HepG2 (cell line): ENCODE results near the gene TNFRSF6B. TPM values are rescaled to one million over a fixed set of nuclear protein-coding genes. Genes with fewer than 3 reads are reported as not detected.
A peak's percentile ranks its signal among the peaks of the same experiment; 100 is the strongest.

Source experiments
- BRCA1 ChIP-seq: sonication (generic); formaldehyde crosslinking; IDR thresholded peaks from 2 replicates; pipeline ENCODE4 v1.4.0; 2020; ENCODE audit warnings: missing genetic modification reagents
- FOXK1 ChIP-seq: sonication (generic); formaldehyde crosslinking; IDR thresholded peaks from 2 replicates; pipeline ENCODE4 v1.4.0; 2020; ENCODE audit warnings: low read depth, missing genetic modification reagents, borderline replicate concordance
- HDAC6 ChIP-seq: fragments of 200-600 bp; sonication (generic); IDR thresholded peaks from 2 replicates; pipeline ENCODE4 v1.7.0; 2017; ENCODE audit warnings: mild to moderate bottlenecking, antibody characterized with exemption, low read length, low read depth
- HOXA9 ChIP-seq: sonication (generic); formaldehyde crosslinking; IDR thresholded peaks from 2 replicates; pipeline ENCODE4 v1.8.1; 2022; ENCODE audit warnings: missing genetic modification reagents, mild to moderate bottlenecking, moderate library complexity, borderline replicate concordance
- ISL2 ChIP-seq: sonication (generic); formaldehyde crosslinking; IDR thresholded peaks from 2 replicates; pipeline ENCODE4 v1.5.0; 2020; ENCODE audit warnings: missing genetic modification reagents
- LCORL ChIP-seq, 2 experiments: fragments of 450-650 bp in 1 of 2; sonication (generic) in 1 of 2; formaldehyde crosslinking in 1 of 2; IDR thresholded peaks; 2 replicates each; pipeline versions ENCODE4 v1.5.0 to v1.6.1; 2017 to 2020; ENCODE audit warnings: antibody characterized with exemption in 1 of 2, missing genetic modification reagents in 1 of 2
- MAFK ChIP-seq, 2 experiments: IDR thresholded peaks in 1 of 2; conservative IDR thresholded peaks in 1 of 2; 2 replicates each; pipeline ENCODE4 v1.6.1; 2011; ENCODE audit warnings: improper control_type of control experiment in 2 of 2, low read length in 2 of 2
- PHF8 ChIP-seq: sonication (generic); formaldehyde crosslinking; IDR thresholded peaks from 2 replicates; pipeline ENCODE4 v1.5.0; 2020; ENCODE audit warnings: missing genetic modification reagents
- RXRA ChIP-seq: sonication (generic); formaldehyde crosslinking; IDR thresholded peaks from 2 replicates; pipeline ENCODE4 v1.5.1; 2020; ENCODE audit warnings: missing genetic modification reagents
- STAG1 ChIP-seq: sonication (generic); formaldehyde crosslinking; IDR thresholded peaks from 2 replicates; pipeline ENCODE4 v1.4.0; 2020; ENCODE audit warnings: missing genetic modification reagents
- THAP11 ChIP-seq: IDR thresholded peaks from 2 replicates; pipeline ENCODE4 v1.6.1; 2016; ENCODE audit warnings: missing biosample characterization, missing genetic modification reagents
- ZFP37 ChIP-seq: sonication (generic); formaldehyde crosslinking; IDR thresholded peaks from 2 replicates; pipeline ENCODE4 v1.4.0; 2020; ENCODE audit warnings: missing genetic modification reagents, borderline replicate concordance
- ZNF329 ChIP-seq: sonication (generic); formaldehyde crosslinking; IDR thresholded peaks from 2 replicates; pipeline ENCODE4 v1.9.0; 2021; ENCODE audit warnings: low read depth, mild to moderate bottlenecking, missing genetic modification reagents
- ZNF547 ChIP-seq: sonication (generic); formaldehyde crosslinking; IDR thresholded peaks from 2 replicates; pipeline ENCODE4 v1.5.1; 2020; ENCODE audit warnings: mild to moderate bottlenecking, missing genetic modification reagents
- ZNF615 ChIP-seq: sonication (generic); formaldehyde crosslinking; IDR thresholded peaks from 2 replicates; pipeline ENCODE4 v1.5.0; 2020; ENCODE audit warnings: mild to moderate bottlenecking, missing genetic modification reagents, borderline replicate concordance
- ZNF616 ChIP-seq: sonication (generic); formaldehyde crosslinking; IDR thresholded peaks from 2 replicates; pipeline ENCODE4 v1.5.0; 2020; ENCODE audit warnings: low read depth, mild to moderate bottlenecking, missing genetic modification reagents
- ZNF7 ChIP-seq: IDR thresholded peaks from 2 replicates; pipeline ENCODE4 v1.6.1; 2016; ENCODE audit warnings: missing biosample characterization, missing genetic modification reagents
- ZNF724P ChIP-seq: sonication (generic); formaldehyde crosslinking; IDR thresholded peaks from 2 replicates; pipeline ENCODE4 v1.8.0; 2022; ENCODE audit warnings: missing genetic modification reagents, borderline replicate concordance
- ZNF792 ChIP-seq: IDR thresholded peaks from 2 replicates; pipeline ENCODE4 v1.6.1; 2016
- ZNF850 ChIP-seq: sonication (generic); formaldehyde crosslinking; conservative IDR thresholded peaks from 2 replicates; pipeline ENCODE4 v1.9.0; 2021; ENCODE audit warnings: mild to moderate bottlenecking, missing genetic modification reagents
- ZSCAN9 ChIP-seq: IDR thresholded peaks from 2 replicates; pipeline ENCODE4 v1.6.1; 2016; ENCODE audit warnings: borderline replicate concordance
- polyA plus RNA-seq, 8 experiments: library from polyadenylated mRNA; depleted of rRNA in 3 of 8; stranded (reverse) in 7 of 8; unstranded in 1 of 8; fragments of >200 nt; fragmentation: Illumina TruSeq in 4 of 8; extraction: Trizol in 4 of 8; gene quantifications; 2 replicates each; pipeline versions ENCODE4 v1.2.1 to v1.2.3, GENCODE V29; 2011 to 2016; ENCODE audit warnings: low read depth in 4 of 8, missing spikeins in 1 of 8, mixed read lengths in 1 of 8; ENCODE audit not compliant: insufficient read depth in 1 of 8
- total RNA-seq, 5 experiments: library from RNA; depleted of rRNA; stranded (reverse); fragments of >200 nt; fragmentation: Illumina TruSeq; extraction: Trizol; gene quantifications; 2 replicates each; pipeline ENCODE4 v1.2.3, GENCODE V29; 2016; ENCODE audit warnings: low read depth in 1 of 5
- TF ChIP-seq, protein P1 (sequence below): sonication (generic); formaldehyde crosslinking; IDR thresholded peaks from 2 replicates; pipeline ENCODE4 v1.5.1; 2020; ENCODE audit warnings: mild to moderate bottlenecking, missing genetic modification reagents, borderline replicate concordance
- TF ChIP-seq, protein P2 (sequence below): sonication (generic); formaldehyde crosslinking; IDR thresholded peaks from 2 replicates; pipeline ENCODE4 v1.5.0; 2020; ENCODE audit warnings: missing genetic modification reagents
- TF ChIP-seq, protein P3 (sequence below): sonication (generic); formaldehyde crosslinking; IDR thresholded peaks from 2 replicates; pipeline ENCODE4 v1.4.0; 2020; ENCODE audit warnings: mild to moderate bottlenecking, missing genetic modification reagents

TNFRSF6B gene
- total and polyA plus RNA-seq, 2 of the 13 experiments (the other 11 are each of a cell fraction or from before 2014, with no cell fraction given) = 0.24 TPM; not detected in 1

DNA sequence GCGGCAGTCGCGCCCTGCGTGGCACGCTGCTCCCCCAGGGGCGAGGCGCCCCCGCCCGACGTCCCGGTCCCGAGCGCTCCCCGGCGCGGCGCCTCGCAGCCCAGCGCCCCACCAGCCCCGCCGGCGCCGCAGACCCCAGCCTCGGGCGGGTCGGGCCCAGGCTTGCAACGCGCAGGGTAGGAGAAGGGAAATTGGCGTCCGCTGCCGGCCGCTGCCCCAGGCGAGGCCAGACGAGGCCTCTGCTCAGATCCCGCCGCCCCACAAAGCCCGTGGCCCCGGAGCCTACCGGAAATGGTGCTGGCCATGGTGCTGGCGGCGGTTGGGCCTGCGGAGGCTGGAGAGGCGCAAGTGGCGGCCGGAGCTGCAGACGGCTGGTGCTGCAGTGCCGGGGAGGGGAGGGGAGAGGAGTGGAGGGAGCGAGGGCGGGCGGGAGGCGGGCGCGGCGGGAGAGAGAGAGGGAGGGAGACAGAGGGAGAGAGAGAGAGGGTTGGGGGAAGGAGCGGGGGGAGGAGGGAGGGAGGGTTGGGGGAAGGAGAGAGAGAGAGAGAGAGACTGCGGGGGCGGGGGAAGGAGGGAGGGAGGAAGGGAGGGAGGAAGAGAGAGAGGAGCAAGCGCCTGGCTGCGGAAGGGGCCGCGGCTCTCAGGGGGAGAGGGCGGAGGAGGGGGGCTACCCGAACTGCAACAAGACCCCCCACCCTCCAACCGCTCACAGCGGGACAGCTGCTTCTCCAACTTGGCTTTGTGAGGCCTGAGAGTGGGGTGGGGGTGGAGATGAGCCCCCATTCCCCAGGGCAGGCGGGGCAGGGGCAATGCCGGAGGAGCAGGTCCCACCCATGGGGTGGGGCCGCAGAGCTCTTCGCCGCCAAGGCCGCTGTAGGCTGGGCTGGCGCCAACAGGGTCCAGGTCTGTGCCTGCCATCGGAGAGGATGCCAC, 43.1 kb upstream of the TNFRSF6B start, which contains the start of gene STMN3 (continued):
- TF ChIP-seq, protein P1, sequence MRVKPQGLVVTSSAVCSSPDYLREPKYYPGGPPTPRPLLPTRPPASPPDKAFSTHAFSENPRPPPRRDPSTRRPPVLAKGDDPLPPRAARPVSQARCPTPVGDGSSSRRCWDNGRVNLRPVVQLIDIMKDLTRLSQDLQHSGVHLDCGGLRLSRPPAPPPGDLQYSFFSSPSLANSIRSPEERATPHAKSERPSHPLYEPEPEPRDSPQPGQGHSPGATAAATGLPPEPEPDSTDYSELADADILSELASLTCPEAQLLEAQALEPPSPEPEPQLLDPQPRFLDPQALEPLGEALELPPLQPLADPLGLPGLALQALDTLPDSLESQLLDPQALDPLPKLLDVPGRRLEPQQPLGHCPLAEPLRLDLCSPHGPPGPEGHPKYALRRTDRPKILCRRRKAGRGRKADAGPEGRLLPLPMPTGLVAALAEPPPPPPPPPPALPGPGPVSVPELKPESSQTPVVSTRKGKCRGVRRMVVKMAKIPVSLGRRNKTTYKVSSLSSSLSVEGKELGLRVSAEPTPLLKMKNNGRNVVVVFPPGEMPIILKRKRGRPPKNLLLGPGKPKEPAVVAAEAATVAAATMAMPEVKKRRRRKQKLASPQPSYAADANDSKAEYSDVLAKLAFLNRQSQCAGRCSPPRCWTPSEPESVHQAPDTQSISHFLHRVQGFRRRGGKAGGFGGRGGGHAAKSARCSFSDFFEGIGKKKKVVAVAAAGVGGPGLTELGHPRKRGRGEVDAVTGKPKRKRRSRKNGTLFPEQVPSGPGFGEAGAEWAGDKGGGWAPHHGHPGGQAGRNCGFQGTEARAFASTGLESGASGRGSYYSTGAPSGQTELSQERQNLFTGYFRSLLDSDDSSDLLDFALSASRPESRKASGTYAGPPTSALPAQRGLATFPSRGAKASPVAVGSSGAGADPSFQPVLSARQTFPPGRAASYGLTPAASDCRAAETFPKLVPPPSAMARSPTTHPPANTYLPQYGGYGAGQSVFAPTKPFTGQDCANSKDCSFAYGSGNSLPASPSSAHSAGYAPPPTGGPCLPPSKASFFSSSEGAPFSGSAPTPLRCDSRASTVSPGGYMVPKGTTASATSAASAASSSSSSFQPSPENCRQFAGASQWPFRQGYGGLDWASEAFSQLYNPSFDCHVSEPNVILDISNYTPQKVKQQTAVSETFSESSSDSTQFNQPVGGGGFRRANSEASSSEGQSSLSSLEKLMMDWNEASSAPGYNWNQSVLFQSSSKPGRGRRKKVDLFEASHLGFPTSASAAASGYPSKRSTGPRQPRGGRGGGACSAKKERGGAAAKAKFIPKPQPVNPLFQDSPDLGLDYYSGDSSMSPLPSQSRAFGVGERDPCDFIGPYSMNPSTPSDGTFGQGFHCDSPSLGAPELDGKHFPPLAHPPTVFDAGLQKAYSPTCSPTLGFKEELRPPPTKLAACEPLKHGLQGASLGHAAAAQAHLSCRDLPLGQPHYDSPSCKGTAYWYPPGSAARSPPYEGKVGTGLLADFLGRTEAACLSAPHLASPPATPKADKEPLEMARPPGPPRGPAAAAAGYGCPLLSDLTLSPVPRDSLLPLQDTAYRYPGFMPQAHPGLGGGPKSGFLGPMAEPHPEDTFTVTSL (CRISPR knock-in tag) = peak; percentile 58; the same call in 1 of the 2 replicates
- peak; percentile 99 for TF ChIP-seq HOXA9
- TF ChIP-seq THAP11 (CRISPR knock-in tag) = peak; percentile 91
- peak; percentile 83 for TF ChIP-seq ZNF547 (CRISPR knock-in tag)
- TF ChIP-seq RXRA (CRISPR knock-in tag) = peak; percentile 86
- peak; percentile 87 for TF ChIP-seq PHF8 (CRISPR knock-in tag)
- TF ChIP-seq ZSCAN9 (CRISPR knock-in tag) = peak; percentile 100
- TF ChIP-seq ZNF850 (CRISPR knock-in tag) = peak; percentile 76; the same call in 1 of the 2 replicates
- peak; percentile 42 for TF ChIP-seq STAG1 (CRISPR knock-in tag)
- no peak for TF ChIP-seq MAFK (conservative IDR thresholded peaks at IDR 0.05 in 1 of 2, IDR thresholded peaks at IDR 0.05 in 1 of 2; ENCODE audit: low read length in 2 of 2)
- no peak for TF ChIP-seq LCORL (IDR thresholded peaks at IDR 0.05)
- peak; percentile 89 for TF ChIP-seq LCORL (CRISPR knock-in tag; IDR thresholded peaks at IDR 0.05)
- TF ChIP-seq ZNF792 (CRISPR knock-in tag) = peak; percentile 99
- TF ChIP-seq ZNF615 (CRISPR knock-in tag) = 0 out of 2 replicates have a peak, but pooled peaks have one; percentile 58
- TF ChIP-seq ZNF329 (CRISPR knock-in tag) = peak; percentile 94
- TF ChIP-seq ZNF724P (CRISPR knock-in tag) = peak; percentile 98
- peak; percentile 97 for TF ChIP-seq BRCA1
- TF ChIP-seq ISL2 (CRISPR knock-in tag) = peak; percentile 84
- TF ChIP-seq ZNF7 = peak; percentile 88
- TF ChIP-seq, protein P2, sequence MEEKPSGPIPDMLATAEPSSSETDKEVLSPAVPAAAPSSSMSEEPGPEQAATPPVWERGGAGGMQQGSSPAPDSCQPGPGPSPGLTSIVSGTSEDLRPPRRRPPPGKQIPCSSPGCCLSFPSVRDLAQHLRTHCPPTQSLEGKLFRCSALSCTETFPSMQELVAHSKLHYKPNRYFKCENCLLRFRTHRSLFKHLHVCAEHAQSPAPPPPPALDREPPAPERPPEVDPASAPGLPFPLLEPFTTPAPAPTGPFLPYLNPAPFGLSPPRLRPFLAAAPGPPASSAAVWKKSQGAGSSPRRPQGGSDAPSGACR (CRISPR knock-in tag) = peak; percentile 97; the same call in 1 of the 2 replicates
- peak; percentile 99 for TF ChIP-seq ZFP37
- TF ChIP-seq ZNF616 (CRISPR knock-in tag) = peak; percentile 87; the same call in 1 of the 2 replicates
- TF ChIP-seq, protein P3, sequence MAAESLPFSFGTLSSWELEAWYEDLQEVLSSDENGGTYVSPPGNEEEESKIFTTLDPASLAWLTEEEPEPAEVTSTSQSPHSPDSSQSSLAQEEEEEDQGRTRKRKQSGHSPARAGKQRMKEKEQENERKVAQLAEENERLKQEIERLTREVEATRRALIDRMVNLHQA = peak; percentile 90
- no peak for TF ChIP-seq HDAC6
- peak; percentile 93; the same call in 1 of the 2 replicates for TF ChIP-seq FOXK1 (CRISPR knock-in tag)
